Uterus (tissue), 2 donors: ENCODE data around the gene EDEM3.

Experiments
- POLR2A ChIP-seq, 2 donors: fragments of 450-650 bp; IDR thresholded peaks; one replicate each; pipeline ENCODE4 v1.6.1; 2016; ENCODE audit warnings: antibody characterized with exemption in 2 of 2, mild to moderate bottlenecking in 1 of 2, moderate library complexity in 1 of 2
- TF ChIP-seq, protein P1 (sequence below), 4 experiments: fragments of 200-600 bp in 2 of 4; fragments of 450-650 bp in 2 of 4; sonication (generic) in 2 of 4; IDR thresholded peaks; one replicate each; pipeline ENCODE4 v1.5.1; 2016 to 2019; ENCODE audit warnings: antibody characterized with exemption in 4 of 4, mild to moderate bottlenecking in 2 of 4, moderate library complexity in 1 of 4

DNA sequence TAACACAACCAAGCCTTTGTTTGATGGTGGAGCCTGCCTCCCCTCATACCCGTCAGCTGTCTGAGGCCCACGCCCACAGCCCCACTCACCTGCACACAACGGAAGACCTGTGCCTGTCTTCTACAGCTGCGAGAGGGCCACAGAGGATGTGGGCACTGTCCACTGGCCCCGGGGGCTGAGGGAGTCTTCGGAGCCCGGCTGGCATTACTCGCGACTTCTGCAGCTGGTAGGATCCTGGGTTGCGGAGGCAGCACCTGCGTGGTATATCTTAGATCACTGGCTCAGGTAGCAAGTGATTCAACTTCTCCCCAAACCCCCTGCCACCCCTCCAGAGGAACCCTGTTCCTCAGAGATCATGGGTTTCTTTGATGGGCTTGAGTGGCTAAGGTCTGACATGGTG lies 109.9 kb downstream of the EDEM3 start:
- TF ChIP-seq, protein P1, sequence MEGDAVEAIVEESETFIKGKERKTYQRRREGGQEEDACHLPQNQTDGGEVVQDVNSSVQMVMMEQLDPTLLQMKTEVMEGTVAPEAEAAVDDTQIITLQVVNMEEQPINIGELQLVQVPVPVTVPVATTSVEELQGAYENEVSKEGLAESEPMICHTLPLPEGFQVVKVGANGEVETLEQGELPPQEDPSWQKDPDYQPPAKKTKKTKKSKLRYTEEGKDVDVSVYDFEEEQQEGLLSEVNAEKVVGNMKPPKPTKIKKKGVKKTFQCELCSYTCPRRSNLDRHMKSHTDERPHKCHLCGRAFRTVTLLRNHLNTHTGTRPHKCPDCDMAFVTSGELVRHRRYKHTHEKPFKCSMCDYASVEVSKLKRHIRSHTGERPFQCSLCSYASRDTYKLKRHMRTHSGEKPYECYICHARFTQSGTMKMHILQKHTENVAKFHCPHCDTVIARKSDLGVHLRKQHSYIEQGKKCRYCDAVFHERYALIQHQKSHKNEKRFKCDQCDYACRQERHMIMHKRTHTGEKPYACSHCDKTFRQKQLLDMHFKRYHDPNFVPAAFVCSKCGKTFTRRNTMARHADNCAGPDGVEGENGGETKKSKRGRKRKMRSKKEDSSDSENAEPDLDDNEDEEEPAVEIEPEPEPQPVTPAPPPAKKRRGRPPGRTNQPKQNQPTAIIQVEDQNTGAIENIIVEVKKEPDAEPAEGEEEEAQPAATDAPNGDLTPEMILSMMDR (IDR thresholded peaks at IDR 0.05) = no peak
- no peak for TF ChIP-seq POLR2A (IDR thresholded peaks at IDR 0.05)
